IgD-negative memory B cell (primary cell): ENCODE measurements around the gene PSORS1C1. TPM values are rescaled to one million over a fixed set of nuclear protein-coding genes. Genes with fewer than 3 reads are reported as not detected.
"Not testable (repeated sequence)": the region's sequence is repeated elsewhere in the genome, so short reads cannot be mapped to it uniquely, and the experiment has no call there.

Experiments
- H3K27ac Mint-ChIP-seq, 3 donors: one replicate each; pipeline ENCODE4 v1.8.0; 2020 to 2022; ENCODE audit warnings: mild to moderate bottlenecking in 3 of 3, mixed read lengths in 3 of 3, moderate library complexity in 1 of 3
- H3K27me3 Mint-ChIP-seq: one replicate; pipeline ENCODE4 v1.8.0; 2021; ENCODE audit warnings: mixed read lengths
- H3K36me3 Mint-ChIP-seq: one replicate; pipeline ENCODE4 v1.8.0; 2020; ENCODE audit warnings: mild to moderate bottlenecking, mixed read lengths
- H3K4me1 Mint-ChIP-seq, 3 donors: one replicate each; pipeline ENCODE4 v1.8.0; 2020 to 2022; ENCODE audit warnings: mixed read lengths in 3 of 3, mild to moderate bottlenecking in 1 of 3
- H3K4me3 Mint-ChIP-seq, 4 donors: one replicate each; pipeline ENCODE4 v1.8.0; 2020 to 2022; ENCODE audit warnings: mild to moderate bottlenecking in 4 of 4, mixed read lengths in 4 of 4, moderate library complexity in 3 of 4
- H3K9me3 Mint-ChIP-seq, 3 donors: one replicate each; pipeline ENCODE4 v1.8.0; 2020 to 2021; ENCODE audit warnings: mixed read lengths in 3 of 3, mild to moderate bottlenecking in 1 of 3
- polyA plus RNA-seq: library from polyadenylated mRNA; unstranded; fragments of 300-500 nt; fragmentation: Illumina TruSeq; gene quantifications from one replicate; pipeline ENCODE4 v1.2.3, GENCODE V29; 2021

PSORS1C1 gene
- 0.94 TPM for polyA plus RNA-seq

- Mint-ChIP-seq H3K9me3 (no peaks in the 10 kb centered on the region), H3K36me3 (no peaks in the 10 kb centered on the region), H3K27ac (no peak within 1 kb of the TSS), H3K27me3 (peaks cover 28% of the 10 kb centered on the region), H3K4me1 (peaks cover 0 to 7% (median 0%) of the 10 kb centered on the region in 3 donors), H3K4me3 (no peak within 1 kb of the TSS)
Measured at GRCh38 chr6:31114541-31114878, at the start of gene PSORS1C1. PSORS1C1 (plus strand) TSS chr6:31114800; CDS start chr6:31129633, 14,833 bp downstream.

GRCh38 chr6:31065556-31065955 is 49.0 kb upstream of the PSORS1C1 start:
- Mint-ChIP-seq H3K9me3 (no peaks in the 10 kb centered on the region), H3K27ac (no peak overlapping the region), H3K36me3 (no peaks in the 10 kb centered on the region), H3K4me3 (no peak overlapping the region), H3K4me1 (peaks cover 0 to 4% (median 2%) of the 10 kb centered on the region in 3 donors), H3K27me3 (peaks cover 7% of the 10 kb centered on the region)

DNA sequence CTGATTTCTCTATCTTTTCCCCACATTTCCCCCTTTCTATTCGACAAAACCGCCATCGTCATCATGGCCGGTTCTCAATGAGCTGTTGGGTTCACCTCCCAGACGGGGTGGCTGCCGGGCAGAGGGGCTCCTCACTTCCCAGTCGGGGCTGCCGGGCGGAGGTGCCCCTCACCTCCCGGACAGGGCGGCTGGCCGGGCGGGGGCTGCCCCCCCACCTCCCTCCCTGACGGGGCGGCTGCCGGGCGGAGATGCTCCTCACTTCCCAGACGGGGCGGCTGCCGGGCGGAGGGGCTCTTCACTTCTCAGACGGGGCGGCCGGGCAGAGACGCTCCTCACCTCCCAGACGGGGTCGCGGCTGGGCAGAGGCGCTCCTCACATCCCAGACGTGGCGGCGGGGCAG is 47.6 kb upstream of the PSORS1C1 start:
- not testable (repeated sequence) for H3K4me1 Mint-ChIP-seq, H3K4me3 Mint-ChIP-seq

DNA sequence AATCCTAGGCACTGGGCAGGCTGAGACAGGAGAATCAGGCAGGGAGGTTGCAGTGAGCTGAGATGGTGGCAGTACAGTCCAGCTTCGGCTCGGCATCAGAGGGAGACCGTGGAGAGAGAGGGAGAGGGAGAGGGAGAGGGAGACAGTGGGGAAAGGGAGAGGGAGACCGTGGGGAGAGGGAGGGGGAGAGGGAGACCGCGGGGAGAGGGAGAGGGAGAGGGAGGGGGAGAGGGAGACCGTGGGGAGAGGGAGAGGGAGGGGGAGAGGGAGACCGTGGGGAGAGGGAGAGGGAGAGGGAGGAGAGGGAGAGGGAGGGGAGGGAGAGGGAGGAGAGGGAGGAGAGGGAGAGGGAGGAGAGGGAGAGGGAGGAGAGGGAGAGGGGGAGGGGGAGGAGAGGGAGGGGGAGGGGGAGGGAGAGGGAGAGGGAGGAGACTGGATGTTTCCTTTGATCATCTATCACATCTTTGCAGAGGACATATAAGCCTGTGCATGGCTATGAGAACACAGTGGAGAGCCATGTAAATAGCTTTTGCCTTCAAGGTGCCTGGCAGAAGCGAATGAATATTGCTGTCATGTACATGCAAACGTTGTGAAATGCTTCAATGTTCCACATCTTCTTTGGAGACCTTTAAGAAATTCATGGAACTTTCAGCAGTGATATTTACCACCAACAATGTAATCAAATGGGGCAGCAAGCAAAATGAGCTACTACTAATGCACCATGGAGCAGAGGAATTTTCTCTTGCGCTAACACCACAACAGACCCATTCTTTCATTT is 46.5 kb upstream of the PSORS1C1 start:
- not testable (repeated sequence) for H3K36me3 Mint-ChIP-seq, H3K27me3 Mint-ChIP-seq, H3K27ac Mint-ChIP-seq, H3K4me1 Mint-ChIP-seq, H3K9me3 Mint-ChIP-seq, H3K4me3 Mint-ChIP-seq

More for the DNA sequence above, 47.6 kb upstream of the PSORS1C1 start:
- H3K36me3 Mint-ChIP-seq, H3K27me3 Mint-ChIP-seq, H3K27ac Mint-ChIP-seq, H3K9me3 Mint-ChIP-seq: not testable (repeated sequence)

DNA sequence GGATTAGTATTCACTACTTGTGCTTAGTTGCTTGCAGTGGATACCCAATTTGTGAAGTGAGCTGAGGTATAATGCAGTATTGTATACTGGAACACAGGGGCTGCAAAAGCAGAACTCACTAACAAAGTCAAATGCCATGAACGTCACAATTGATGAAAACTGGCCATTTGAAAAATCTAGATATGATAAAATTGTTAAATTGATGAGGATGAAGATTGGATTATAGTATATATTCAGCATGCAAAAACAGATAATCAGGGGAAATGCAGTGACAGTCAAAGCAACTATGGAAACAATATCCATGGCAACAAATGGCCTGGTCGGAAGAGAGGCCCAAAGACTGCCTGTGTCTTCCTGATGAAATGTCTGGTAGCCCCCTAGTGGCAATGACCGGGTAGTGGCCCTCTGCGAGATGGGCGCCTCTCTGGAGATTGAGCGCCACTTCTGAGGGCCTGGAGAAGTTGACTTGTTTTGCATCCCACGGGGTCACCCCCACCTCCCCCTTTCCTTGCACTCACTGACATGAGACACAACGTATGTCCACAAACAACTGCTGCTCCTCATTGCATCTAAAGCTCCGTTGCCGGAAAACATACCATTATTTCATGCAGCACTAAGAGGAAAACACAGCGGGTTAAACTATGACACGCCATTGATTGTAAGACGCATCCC is 45.8 kb upstream of the PSORS1C1 start:
- H3K27me3 Mint-ChIP-seq, result peaks cover 2% of the 10 kb centered on the region
- H3K4me1 Mint-ChIP-seq, result peaks cover 0 to 4% (median 2%) of the 10 kb centered on the region in 3 donors
- H3K27ac Mint-ChIP-seq, result no peak overlapping the region
- H3K36me3 Mint-ChIP-seq, result no peaks in the 10 kb centered on the region
- H3K9me3 Mint-ChIP-seq, result no peaks in the 10 kb centered on the region
- no peak overlapping the region for H3K4me3 Mint-ChIP-seq

- Mint-ChIP-seq H3K36me3 (no peaks in the 10 kb centered on the region), H3K4me1 (peaks cover 0 to 4% (median 2%) of the 10 kb centered on the region in 3 donors), H3K27me3 (no peaks in the 10 kb centered on the region), H3K9me3 (no peaks in the 10 kb centered on the region), H3K4me3 (no peak overlapping the region), H3K27ac (no peak overlapping the region)
Measured at GRCh38 chr6:31070711-31071197, 43.8 kb upstream of the PSORS1C1 start.

GRCh38 chr6:31074401-31074800 is 40.2 kb upstream of the PSORS1C1 start:
- Mint-ChIP-seq H3K27ac (no peak overlapping the region), H3K9me3 (no peaks in the 10 kb centered on the region), H3K36me3 (no peaks in the 10 kb centered on the region), H3K27me3 (no peaks in the 10 kb centered on the region), H3K4me1 (peaks cover 0 to under 1% (median 0%) of the 10 kb centered on the region in 3 donors), H3K4me3 (no peak overlapping the region)

DNA sequence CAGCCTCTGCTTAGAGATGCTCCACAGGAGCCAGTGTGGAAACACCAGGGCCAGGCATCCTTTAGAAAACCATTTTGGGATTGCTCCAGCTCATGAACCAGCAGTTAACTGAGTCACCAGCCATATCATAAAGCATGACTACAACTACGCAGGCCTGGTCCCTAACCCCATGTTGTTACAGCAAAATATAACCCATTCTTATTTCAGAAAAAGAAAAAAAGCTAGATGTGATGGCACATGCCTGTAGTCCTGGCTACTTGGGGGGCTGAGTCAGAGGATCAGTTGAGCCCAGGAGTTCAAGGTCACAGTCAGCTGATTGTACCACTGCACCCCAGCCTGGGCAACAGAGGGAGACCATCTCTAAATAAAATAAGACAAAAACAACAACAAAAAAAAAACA is 39.1 kb upstream of the PSORS1C1 start:
- peaks cover 0 to 5% (median 4%) of the 10 kb centered on the region in 3 donors for H3K4me1 Mint-ChIP-seq
- H3K4me3 Mint-ChIP-seq, result no peak overlapping the region
- no peaks in the 10 kb centered on the region for H3K36me3 Mint-ChIP-seq
- H3K9me3 Mint-ChIP-seq, result no peaks in the 10 kb centered on the region
- H3K27me3 Mint-ChIP-seq, result no peaks in the 10 kb centered on the region
- no peak overlapping the region for H3K27ac Mint-ChIP-seq

DNA sequence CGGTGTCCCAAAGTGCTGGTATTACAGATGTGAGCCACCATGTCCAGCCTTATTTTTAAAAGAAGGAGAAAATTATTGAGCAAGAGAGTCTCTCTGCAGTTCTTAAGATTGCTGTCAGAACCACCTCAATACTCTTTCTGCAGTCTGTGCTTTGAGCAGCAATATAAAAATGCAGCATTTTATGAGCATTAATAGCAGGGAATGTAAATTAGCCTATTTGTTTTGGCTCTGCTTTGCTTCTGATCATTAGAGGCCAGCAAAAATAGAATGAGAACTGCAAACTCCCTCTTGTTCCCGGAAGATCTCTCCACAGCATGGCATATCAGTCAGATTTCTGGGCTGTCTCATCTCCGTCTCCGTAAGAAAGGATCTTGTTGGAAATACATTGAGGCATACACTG is 38.0 kb upstream of the PSORS1C1 start:
- Mint-ChIP-seq H3K4me1 (peaks cover 0 to 5% (median 4%) of the 10 kb centered on the region in 3 donors), H3K27me3 (no peaks in the 10 kb centered on the region), H3K9me3 (no peaks in the 10 kb centered on the region), H3K4me3 (no peak overlapping the region), H3K36me3 (no peaks in the 10 kb centered on the region), H3K27ac (no peak overlapping the region)

DNA sequence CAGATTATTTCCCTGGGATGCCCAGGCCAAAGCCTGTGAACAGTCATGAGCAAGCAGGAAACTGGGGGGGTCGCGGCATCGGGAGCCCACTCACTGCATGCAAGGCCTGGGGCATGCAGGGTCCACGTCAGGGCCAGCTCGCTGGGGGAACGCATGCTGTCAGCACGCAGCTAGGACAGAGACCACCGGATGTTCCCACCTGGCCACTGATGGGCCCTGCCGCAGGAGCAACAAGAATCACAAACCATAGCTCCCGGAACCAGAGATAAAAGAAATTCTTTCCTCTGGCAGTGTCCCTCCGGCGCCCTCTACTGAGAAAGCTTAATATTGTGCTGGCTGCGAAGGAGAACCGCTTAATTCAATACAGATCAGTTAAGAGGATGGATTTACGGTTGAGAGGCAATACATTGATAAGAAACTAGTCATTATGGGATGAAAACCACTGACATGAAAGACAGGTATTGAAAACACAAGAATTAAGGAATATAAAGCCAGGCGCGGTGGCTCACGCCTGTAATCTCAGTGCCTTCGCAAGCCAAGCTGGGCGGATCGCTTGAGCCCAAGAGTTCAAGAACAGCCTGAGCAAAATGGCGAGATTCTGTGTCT is 34.8 kb upstream of the PSORS1C1 start:
- Mint-ChIP-seq H3K27me3 (peaks cover 2% of the 10 kb centered on the region), H3K9me3 (no peaks in the 10 kb centered on the region), H3K27ac (no peak overlapping the region), H3K4me3 (peak overlapping the region in 3 of 4 donors; percentile 60 to 77 (median 61)), H3K36me3 (no peaks in the 10 kb centered on the region), H3K4me1 (peaks cover 0 to 5% (median 5%) of the 10 kb centered on the region in 3 donors)

GRCh38 chr6:31081872-31082271 is 32.7 kb upstream of the PSORS1C1 start:
- peaks cover 2% of the 10 kb centered on the region for H3K27me3 Mint-ChIP-seq
- no peak overlapping the region for H3K4me3 Mint-ChIP-seq
- peaks cover 2 to 5% (median 5%) of the 10 kb centered on the region in 3 donors for H3K4me1 Mint-ChIP-seq
- H3K9me3 Mint-ChIP-seq, result no peaks in the 10 kb centered on the region
- H3K27ac Mint-ChIP-seq, result no peak overlapping the region
- H3K36me3 Mint-ChIP-seq, result no peaks in the 10 kb centered on the region

DNA sequence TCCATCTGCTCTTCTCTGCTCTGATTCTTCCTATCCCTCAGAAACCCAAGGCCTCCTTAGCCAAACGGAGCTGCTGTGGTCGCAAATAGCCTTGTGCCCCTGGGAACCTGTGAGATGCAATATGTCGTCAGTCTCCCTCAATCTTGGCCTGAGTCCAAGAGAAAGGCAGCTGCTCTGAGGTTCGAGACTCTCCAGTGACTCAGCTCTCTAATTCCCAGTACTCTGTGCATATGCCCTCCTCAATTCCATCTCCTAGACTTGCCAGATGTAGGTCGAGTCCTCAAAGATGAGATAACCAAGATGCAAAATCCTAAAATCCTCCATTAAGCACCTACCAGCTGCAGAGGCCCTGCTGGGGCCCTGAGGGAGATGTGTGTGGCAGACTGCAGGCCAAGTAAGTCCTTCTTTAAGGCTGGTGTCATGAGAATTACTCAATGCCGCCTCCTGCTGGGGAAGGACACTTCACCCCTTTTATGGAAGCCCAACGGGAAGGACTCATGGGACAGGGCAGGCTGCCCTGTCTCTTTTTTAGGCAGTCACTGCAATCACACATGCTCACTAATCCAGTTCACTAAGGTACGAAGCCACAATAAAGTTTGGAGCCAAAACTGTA is 30.8 kb upstream of the PSORS1C1 start:
- Mint-ChIP-seq H3K27ac (no peak overlapping the region), H3K36me3 (no peaks in the 10 kb centered on the region), H3K9me3 (no peaks in the 10 kb centered on the region), H3K4me3 (no peak overlapping the region), H3K4me1 (peaks cover 7 to 9% (median 9%) of the 10 kb centered on the region in 3 donors), H3K27me3 (peaks cover 2% of the 10 kb centered on the region)

DNA sequence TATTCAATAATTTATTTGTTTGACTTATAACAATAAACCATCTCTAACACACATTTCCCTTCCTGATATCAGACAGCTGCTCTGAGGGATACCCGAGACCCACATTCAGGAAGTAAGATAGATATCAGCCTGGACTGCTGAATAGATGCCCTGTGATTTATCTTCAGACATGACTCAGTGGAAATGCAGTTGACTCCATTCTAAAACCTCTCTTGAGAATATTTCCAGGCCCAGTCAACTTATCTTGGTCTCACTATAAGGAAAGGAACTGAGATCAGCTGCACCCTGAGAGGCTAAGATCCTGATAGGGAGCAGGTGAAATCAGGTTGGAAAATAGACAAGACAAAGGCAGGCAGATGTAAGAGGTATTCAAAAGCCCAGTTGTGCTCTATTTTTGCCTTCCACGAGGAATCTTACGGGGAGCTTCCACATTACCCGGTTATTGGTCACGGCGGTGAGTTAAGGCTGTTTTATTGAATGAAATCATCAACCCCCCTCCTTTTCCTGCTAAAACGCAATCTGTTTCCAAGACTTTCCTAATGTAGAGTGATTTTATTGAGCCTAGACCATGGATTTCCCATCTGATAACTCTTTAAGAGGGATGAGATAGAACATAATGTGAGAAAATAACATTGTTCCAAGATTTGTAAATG is 27.7 kb upstream of the PSORS1C1 start:
- no peak overlapping the region for H3K27ac Mint-ChIP-seq
- peaks cover 2% of the 10 kb centered on the region for H3K27me3 Mint-ChIP-seq
- no peaks in the 10 kb centered on the region for H3K36me3 Mint-ChIP-seq
- no peaks in the 10 kb centered on the region for H3K9me3 Mint-ChIP-seq
- no peak overlapping the region for H3K4me3 Mint-ChIP-seq
- peaks cover 4 to 9% (median 4%) of the 10 kb centered on the region in 3 donors for H3K4me1 Mint-ChIP-seq

DNA sequence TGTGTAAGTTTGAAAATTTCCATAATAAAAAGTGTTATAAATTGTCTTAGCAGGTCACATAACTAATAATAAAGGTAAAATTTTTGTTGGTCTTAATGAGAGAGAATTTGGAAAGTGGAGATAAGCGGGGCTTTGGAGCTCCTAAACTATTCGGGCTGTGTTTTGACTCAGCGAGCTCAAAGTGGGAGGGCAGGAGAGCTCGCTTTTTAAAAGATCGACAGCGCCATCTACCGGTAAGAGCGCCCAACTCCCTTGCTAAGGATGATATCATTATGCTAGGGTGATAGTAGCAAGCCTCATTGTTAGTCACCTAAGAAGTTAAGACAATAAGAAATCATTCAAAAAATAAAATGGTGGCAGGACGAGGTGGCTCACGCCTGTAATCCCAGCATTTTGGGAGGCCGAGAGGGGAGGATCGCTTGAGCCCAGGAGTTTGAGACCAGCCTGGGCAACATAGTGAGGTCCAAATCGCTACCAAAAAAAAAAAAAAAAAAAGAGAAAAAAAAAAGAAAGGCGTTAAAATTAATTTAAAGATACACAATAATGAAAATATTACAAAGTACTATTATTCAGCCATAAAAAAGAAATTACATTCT is 27.0 kb upstream of the PSORS1C1 start:
- H3K4me3 Mint-ChIP-seq, result peak overlapping the region in 1 of 4 donors; percentile 6
- no peak overlapping the region for H3K27ac Mint-ChIP-seq
- no peaks in the 10 kb centered on the region for H3K9me3 Mint-ChIP-seq
- H3K4me1 Mint-ChIP-seq, result peaks cover 4 to 9% (median 4%) of the 10 kb centered on the region in 3 donors
- H3K27me3 Mint-ChIP-seq, result peaks cover 2% of the 10 kb centered on the region
- no peaks in the 10 kb centered on the region for H3K36me3 Mint-ChIP-seq
